ENCODE data around the gene HDAC10.

The HDAC10 gene

DNA sequence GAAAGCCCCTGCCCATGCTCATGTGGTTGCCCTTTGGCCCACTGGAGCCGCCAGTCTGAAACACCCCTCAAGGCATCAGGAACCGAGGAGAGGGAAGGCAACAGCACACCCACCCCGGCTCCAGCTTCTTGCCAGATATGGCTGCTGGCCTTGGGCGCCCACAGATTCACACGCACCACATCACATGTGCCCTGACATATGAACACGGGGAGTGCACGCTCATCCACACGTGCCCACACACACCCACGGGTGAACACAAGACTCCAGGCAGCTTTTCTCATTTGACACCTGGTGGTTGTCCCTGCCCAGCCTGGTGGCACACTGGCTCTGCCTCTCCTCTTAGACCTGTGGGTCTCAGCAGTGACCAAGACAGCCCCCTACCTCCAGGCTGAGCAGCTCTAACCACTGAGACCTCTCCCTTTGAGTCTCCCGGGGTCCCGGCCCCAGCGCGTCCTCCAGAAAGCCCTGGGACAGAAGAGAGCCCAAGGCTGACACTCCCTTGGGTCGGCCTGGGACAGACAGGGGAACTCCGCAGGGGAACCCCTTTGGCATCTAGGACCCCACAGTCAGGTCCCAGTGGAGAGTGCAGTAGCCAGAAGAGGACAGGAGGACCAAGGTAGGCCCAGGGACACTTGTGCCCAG is 13.2 kb upstream of the HDAC10 start:
- no peak for TF ChIP-seq CTCF (IDR thresholded peaks at IDR 0.05; ENCODE audit: insufficient read depth, low read depth, low read length, missing control alignments)
- no peak overlapping the region for H3K4me3 ChIP-seq (ENCODE audit: low read length)

GRCh38 chr22:50262973-50263617 is 12.0 kb upstream of the HDAC10 start:
- TF ChIP-seq CTCF (IDR thresholded peaks at IDR 0.05; ENCODE audit: insufficient read depth, low read depth, low read length, missing control alignments): no peak
- H3K4me3 ChIP-seq (ENCODE audit: low read length): no peak overlapping the region
- no peak for DNase-seq (ENCODE audit: low read depth)

More for the DNA sequence above, 13.2 kb upstream of the HDAC10 start:
- no peak for DNase-seq (ENCODE audit: low read depth)

- no peak for TF ChIP-seq CTCF (IDR thresholded peaks at IDR 0.05; ENCODE audit: insufficient read depth, low read depth, low read length, missing control alignments)
- peak; percentile 64 for DNase-seq (ENCODE audit: low read depth)
- no peak overlapping the region for H3K4me3 ChIP-seq (ENCODE audit: low read length)
Measured at GRCh38 chr22:50262460-50262911, 11.4 kb upstream of the HDAC10 start.

DNA sequence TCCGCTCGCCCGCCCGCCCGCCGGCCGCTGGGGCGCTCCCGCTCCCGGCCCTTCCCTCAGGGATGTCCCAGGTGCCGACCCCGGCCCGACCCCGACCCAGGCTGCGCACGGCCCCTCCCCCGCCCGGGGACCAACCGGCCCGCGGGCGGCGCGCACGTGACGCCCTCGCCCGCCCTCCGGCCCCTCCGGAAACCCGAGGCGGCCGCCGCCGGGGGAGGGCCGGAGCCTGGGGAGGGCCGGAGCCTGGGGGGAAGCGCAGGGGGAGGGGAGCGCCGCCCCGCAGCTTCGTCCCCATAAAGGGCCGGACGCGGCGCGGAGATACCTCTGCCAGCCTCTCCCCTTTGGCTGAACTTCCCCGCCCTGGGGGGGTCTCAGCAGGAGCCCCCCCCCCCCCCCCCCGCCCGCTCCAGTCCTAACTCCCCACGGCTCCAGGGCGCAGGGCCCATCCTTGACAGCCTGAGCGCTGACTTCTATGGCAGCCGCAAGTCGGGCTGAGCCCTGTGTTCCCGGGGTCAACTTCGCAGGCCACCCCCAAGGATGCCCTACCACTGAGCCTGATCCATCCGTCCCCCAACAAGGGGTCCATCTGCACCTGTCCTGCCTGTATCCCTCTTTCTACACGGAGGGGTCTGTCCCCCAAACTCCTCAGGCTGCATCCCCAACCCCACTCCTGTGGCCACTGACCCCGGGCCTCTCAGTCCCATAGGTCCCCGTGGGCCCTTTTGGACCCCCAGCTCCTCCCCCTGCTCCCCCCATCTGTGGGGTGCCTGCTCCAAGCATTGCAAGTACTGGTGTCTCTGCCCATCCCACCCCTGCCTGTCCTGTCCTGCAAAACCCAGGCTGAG is 10.8 kb upstream of the HDAC10 start, which contains the start of gene MAPK12:
Gene MAPK12, minus strand, starts transcription at position 69 of the 845 bp plus-strand sequence. CDS start 174 bp downstream, outside the sequence.
- no peak for TF ChIP-seq CTCF (IDR thresholded peaks at IDR 0.05; ENCODE audit: insufficient read depth, low read depth, low read length, missing control alignments)
- DNase-seq (ENCODE audit: low read depth): no peak
- H3K4me3 ChIP-seq (ENCODE audit: low read length): peak within 1 kb of the TSS; percentile 53

DNA sequence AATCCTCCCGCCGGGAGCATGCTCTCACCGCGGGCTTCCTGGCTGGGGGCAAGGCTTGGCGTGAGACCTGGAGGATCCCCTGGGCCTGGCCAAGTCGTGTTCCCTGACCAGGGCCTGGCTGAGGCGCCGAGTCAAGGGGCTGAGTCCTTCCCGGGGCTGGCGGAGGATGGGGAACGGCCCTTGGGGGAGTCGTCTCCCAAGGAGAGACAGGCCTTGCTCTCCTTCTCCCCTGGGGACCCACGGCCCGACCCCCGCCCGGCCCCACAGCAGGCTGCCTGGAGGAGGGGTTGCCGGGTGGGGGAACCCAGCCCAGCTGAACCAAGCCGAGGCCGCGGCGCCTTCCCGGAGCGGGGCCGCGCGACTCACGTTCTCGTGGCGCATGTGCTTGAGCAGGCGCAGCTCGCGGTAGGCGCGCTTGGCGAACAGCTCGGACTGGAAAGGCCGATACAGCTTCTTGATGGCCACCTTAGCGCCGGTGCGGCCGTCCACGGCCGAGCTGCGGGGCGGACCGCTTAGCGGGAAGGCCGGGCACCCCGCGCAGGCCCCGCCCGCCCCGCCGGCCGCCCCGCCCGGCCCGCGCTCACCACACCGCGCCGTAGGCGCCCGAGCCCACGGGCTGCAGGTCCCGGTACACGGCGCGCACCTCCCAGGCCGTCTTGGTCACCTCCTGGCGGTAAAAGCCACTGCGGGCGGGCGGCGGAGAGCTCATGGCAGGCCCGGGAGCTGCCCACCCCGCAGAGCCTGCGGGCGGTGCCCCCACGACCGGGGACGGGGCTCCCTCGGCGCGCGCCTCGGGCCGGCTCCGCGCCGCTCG is 9.9 kb upstream of the HDAC10 start:
- no peak for TF ChIP-seq CTCF (IDR thresholded peaks at IDR 0.05; ENCODE audit: insufficient read depth, low read depth, low read length, missing control alignments)
- DNase-seq (ENCODE audit: low read depth): peak; percentile 73
- peak overlapping the region; percentile 53 for H3K4me3 ChIP-seq (ENCODE audit: low read length)

DNA sequence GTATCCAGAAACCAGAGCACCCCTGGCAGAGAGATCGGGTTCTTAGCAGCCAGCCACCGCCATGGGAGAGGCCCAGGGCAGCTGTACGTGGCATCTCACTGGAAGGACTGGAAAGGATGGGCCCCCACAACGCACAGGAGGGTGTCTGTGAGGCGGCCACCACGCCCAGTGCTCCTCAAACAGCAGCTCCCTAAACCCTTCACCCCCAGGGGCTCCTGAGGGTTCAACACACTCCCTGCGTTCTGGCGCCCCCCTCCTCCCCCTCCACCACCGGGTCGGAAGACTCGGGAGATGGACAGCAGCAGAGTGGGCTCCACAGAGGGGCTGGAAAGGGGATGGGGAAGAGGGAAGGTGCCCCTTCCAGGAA is 9.4 kb upstream of the HDAC10 start:
- H3K4me3 ChIP-seq (ENCODE audit: low read length): peak overlapping the region; percentile 53
- TF ChIP-seq CTCF (IDR thresholded peaks at IDR 0.05; ENCODE audit: insufficient read depth, low read depth, low read length, missing control alignments): no peak
- DNase-seq (ENCODE audit: low read depth): no peak
